Lung (tissue), 16 donors: ENCODE data around the gene EEF1AKMT4. TPM values are rescaled to one million over a fixed set of nuclear protein-coding genes. Genes with fewer than 3 reads are reported as not detected.

Experiments used
- ATAC-seq: fragments of 200-7000 bp; cut with Tn5 transposase; one replicate; pipeline ENCODE4 v1.9.1; 2020; ENCODE audit warnings: moderate number of reproducible peaks; ENCODE audit not compliant: insufficient read depth, low FRiP score
- DNase-seq, 3 donors: peaks; one replicate each; pipeline ENCODE4 v3.0.0-alpha.2; 2013 to 2017
- H3K27ac ChIP-seq, 2 donors: one replicate each; pipeline ENCODE4 v1.5.1; 2013; ENCODE audit warnings: mild to moderate bottlenecking in 2 of 2, moderate library complexity in 2 of 2, control low read depth in 1 of 2, inconsistent platforms in 1 of 2, low read depth in 1 of 2, low read length in 1 of 2
- H3K27me3 ChIP-seq, 3 donors: one replicate each; pipeline ENCODE4 v1.5.1; 2013; ENCODE audit warnings: low read length in 2 of 3; ENCODE audit not compliant: control insufficient read depth in 3 of 3, insufficient read depth in 3 of 3
- H3K36me3 ChIP-seq, 4 donors: one replicate each; pipeline ENCODE4 v1.5.1; 2013; ENCODE audit warnings: low read length in 4 of 4, mild to moderate bottlenecking in 1 of 4, moderate library complexity in 1 of 4; ENCODE audit not compliant: control insufficient read depth in 4 of 4, insufficient read depth in 4 of 4
- H3K4me1 ChIP-seq, 5 donors: one replicate each; pipeline ENCODE4 v1.5.1; 2013; ENCODE audit warnings: low read length in 5 of 5, mild to moderate bottlenecking in 2 of 5, moderate library complexity in 1 of 5; ENCODE audit not compliant: control insufficient read depth in 5 of 5, insufficient read depth in 5 of 5
- H3K4me3 ChIP-seq: one replicate; pipeline ENCODE4 v1.5.1; 2013; ENCODE audit warnings: mild to moderate bottlenecking, control low read depth, moderate library complexity
- H3K9ac ChIP-seq, 2 donors: one replicate each; pipeline ENCODE4 v1.5.1; 2013; ENCODE audit warnings: low read length in 2 of 2, control low read depth in 1 of 2; ENCODE audit not compliant: insufficient read depth in 1 of 2
- H3K9me3 ChIP-seq, 4 donors: one replicate each; pipeline ENCODE4 v1.5.1; 2013; ENCODE audit warnings: low read length in 3 of 4, mild to moderate bottlenecking in 1 of 4, moderate library complexity in 1 of 4; ENCODE audit not compliant: control insufficient read depth in 4 of 4, insufficient read depth in 3 of 4
- CTCF ChIP-seq: IDR thresholded peaks from 2 replicates; pipeline ENCODE4 v1.5.1; 2012; ENCODE audit warnings: mild to moderate bottlenecking; ENCODE audit errors: control extremely low read depth, extremely low read depth
- WGBS, 2 donors: extraction: QIAGEN DNeasy Blood & Tissue Kit; methylation state at CpG; one replicate each; pipeline ENCODE4 v1.1.7; 2013; 5-methylcytosine and 5-hydroxymethylcytosine counted together
- long read RNA-seq, 5 donors: transcript quantifications; one replicate each; lab custom pipeline, GENCODE V29; 2026
- polyA plus RNA-seq, 2 donors: library from polyadenylated mRNA; stranded (reverse); fragments of 200-250 nt; gene quantifications; one replicate each; pipeline ENCODE4 v1.2.1, GENCODE V29; 2013
- total RNA-seq, 2 donors: library from RNA; depleted of rRNA in 1 of 2; stranded (reverse); fragments of >200 nt in 1 of 2; gene quantifications; one replicate each; pipeline ENCODE4 v1.2.1, GENCODE V29; 2014 to 2021
- donor health status: control.
- donor health status: control.
- donor health status: Bipolar disorder and iron deficiency.
- donor health status: healthy.
- donor health status: DM: yes; HTN: yes; CAD: no.

The EEF1AKMT4 gene
- total RNA-seq: 1 to 10 TPM; 2.3 to 4.6 TPM
- 10 to 100 TPM in 1 of 2 donors, 1 to 10 TPM in 1; 5.2 to 12.2 TPM for polyA plus RNA-seq
- long read RNA-seq, donor 1, partial matches to known transcripts: 0 of 2 reads
- long read RNA-seq, donor 1, other reads (novel, unspliced or antisense): 0 of 2 reads
- long read RNA-seq, donor 2, partial matches to known transcripts: 0 of 4 reads
- long read RNA-seq, donor 2, other reads (novel, unspliced or antisense): 0 of 4 reads
- long read RNA-seq, donor 3, partial matches to known transcripts: 0 of 4 reads
- long read RNA-seq, donor 3, other reads (novel, unspliced or antisense): 0 of 4 reads
- long read RNA-seq, donor 4: 0 reads
- long read RNA-seq, donor 5, partial matches to known transcripts: 0 of 3 reads
- long read RNA-seq, donor 5, other reads (novel, unspliced or antisense): 0 of 3 reads

DNA sequence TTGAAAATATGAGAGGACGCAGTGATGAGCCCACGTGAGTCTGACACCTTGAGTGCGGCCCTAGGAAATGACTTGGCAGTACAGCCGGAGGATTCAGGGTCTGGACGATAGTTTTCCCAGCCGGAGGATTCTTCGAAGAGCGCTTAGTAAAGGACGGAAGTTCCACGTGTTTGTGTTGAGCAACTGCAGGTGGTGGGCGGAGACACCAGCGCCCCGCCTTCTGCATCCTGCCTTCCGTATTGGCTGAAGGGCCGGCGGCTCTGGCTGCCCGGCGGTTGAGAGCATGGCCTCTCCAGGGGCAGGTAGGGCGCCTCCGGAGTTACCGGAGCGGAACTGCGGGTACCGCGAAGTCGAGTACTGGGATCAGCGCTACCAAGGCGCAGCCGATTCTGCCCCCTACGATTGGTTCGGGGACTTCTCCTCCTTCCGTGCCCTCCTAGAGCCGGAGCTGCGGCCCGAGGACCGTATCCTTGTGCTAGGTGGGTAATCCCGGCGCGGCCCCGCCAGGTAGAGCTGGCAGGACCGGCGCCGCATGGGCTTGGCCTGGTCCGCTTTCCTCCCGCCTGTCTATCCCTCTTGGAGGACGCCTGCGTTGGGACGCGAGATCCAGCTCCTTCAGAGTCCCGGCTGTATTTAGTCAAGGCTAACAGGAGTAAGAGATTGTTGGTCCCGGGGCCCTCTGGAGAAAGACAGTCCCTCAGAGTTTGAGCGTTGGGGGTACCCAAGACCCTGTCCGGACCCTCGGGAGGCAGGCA lies at the start of gene EEF1AKMT4:
Gene EEF1AKMT4 (plus strand): TSS at position 261 of the 755 bp plus-strand sequence. CDS start 23 bp downstream, at position 284.
- 0% methylated on average over 54 of the region's 54 CpGs for WGBS, 2 donors
- Histone ChIP-seq H3K27me3 (no peaks in the 10 kb centered on the region), H3K4me3 (peak within 1 kb of the TSS; percentile 100), H3K9ac (peak within 1 kb of the TSS; percentile 39 to 75), H3K4me1 (peaks cover 0 to 13% (median 3%) of the 10 kb centered on the region in 5 donors), H3K9me3 (no peaks in the 10 kb centered on the region), H3K27ac (peak within 1 kb of the TSS; percentile 87 to 91), H3K36me3 (peaks cover 0 to 13% (median 7%) of the 10 kb centered on the region in 4 donors)
- peak; percentile 96 for ATAC-seq
- peak; percentile 17 for TF ChIP-seq CTCF
- peak; percentile 95 to 98 (median 96) for DNase-seq

- DNase-seq: no peak
- peaks cover 0 to 10% (median 3%) of the 10 kb centered on the region in 4 donors for H3K36me3 ChIP-seq
- H3K9me3 ChIP-seq: no peaks in the 10 kb centered on the region
- H3K27me3 ChIP-seq: peaks cover 0 to 3% (median 0%) of the 10 kb centered on the region in 3 donors
- no peak overlapping the region for H3K27ac ChIP-seq
- no peaks in the 10 kb centered on the region for H3K4me1 ChIP-seq
- no peak overlapping the region for H3K9ac ChIP-seq
- no peak overlapping the region for H3K4me3 ChIP-seq
- ATAC-seq: no peak
- TF ChIP-seq CTCF: no peak
Measured at GRCh38 chr3:184200825-184201224, 48.6 kb upstream of the EEF1AKMT4 start.

- Histone ChIP-seq H3K36me3 (no peaks in the 10 kb centered on the region), H3K9ac (no peak overlapping the region), H3K4me3 (no peak overlapping the region), H3K9me3 (no peaks in the 10 kb centered on the region), H3K27ac (no peak overlapping the region), H3K27me3 (peaks cover 0 to 3% (median 0%) of the 10 kb centered on the region in 3 donors), H3K4me1 (no peaks in the 10 kb centered on the region)
- 78 to 84% methylated on average over 8 of the region's 8 CpGs for WGBS, 2 donors
- ATAC-seq: no peak
- no peak for DNase-seq
- no peak for TF ChIP-seq CTCF
Measured at GRCh38 chr3:184203526-184203925, 45.9 kb upstream of the EEF1AKMT4 start.
